Stimulated activated CD8-positive, alpha-beta memory T cell treated with anti-CD3 and anti-CD28 coated beads, Interleukin-15, amount 100 ng/mL, for 24 hours (primary cell): ENCODE results near the gene SAMD1.
A peak's percentile ranks its signal among the peaks of the same experiment; 100 is the strongest.

Source experiments
- DNase-seq: peaks from one replicate; pipeline ENCODE4 v3.0.0-alpha.2; 2020; ENCODE audit warnings: low read depth

The SAMD1 gene

DNA sequence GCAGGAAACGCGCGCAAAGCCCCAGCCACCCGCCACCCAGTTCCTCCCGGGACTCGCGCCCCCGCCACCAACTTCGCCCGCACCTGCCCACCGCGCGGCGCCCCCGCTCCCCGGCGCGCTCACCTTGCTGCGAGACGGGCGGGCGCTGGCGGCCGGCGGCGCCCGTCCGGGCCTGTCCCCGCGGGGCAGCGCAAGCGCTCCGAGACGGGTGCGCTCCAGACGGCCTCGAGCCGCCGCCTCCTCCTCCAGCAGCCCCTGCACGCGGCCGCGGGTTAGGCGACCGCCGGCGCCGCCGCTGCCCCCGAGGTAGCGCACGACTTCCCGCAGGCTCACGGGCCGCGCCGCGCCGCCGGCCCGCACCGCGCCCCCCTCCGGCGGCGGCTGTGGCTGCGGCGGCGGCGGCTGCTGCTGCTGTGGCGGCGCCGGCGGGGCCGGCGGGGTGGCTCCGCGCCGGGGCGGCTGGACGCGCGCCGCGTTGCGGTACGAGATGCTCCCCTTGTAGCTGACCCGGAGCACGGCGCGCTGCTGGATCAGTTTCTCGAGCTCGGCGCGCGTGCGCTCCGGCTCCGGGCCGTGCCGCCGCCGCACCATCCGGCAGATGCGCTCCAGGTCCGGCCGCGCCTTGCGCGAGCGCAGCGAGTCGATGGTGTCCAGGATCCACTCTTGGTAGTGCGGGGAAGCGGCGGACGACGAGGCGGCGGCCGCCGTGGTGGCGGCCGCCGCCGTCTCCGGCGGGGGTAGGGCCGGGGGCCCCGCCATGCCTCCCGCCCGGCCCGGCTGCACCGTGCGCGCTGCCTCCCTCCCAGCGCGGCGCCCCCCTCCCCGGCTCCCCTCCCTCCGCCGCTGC is 666 bp downstream of the SAMD1 start:
- DNase-seq: no peak

DNA sequence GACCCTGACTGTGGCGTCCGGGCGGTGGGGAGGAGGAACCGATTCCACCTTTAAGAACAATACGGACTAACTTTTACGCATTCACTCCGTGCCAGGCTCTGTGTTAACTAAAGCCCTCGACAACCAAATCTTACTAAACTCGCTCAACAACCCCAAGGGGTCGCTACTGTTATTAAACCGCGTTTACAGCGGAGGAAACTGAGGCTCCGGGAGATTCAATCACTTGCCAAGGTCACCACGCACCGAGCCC is 1.2 kb downstream of the SAMD1 start:
- no peak for DNase-seq

DNA sequence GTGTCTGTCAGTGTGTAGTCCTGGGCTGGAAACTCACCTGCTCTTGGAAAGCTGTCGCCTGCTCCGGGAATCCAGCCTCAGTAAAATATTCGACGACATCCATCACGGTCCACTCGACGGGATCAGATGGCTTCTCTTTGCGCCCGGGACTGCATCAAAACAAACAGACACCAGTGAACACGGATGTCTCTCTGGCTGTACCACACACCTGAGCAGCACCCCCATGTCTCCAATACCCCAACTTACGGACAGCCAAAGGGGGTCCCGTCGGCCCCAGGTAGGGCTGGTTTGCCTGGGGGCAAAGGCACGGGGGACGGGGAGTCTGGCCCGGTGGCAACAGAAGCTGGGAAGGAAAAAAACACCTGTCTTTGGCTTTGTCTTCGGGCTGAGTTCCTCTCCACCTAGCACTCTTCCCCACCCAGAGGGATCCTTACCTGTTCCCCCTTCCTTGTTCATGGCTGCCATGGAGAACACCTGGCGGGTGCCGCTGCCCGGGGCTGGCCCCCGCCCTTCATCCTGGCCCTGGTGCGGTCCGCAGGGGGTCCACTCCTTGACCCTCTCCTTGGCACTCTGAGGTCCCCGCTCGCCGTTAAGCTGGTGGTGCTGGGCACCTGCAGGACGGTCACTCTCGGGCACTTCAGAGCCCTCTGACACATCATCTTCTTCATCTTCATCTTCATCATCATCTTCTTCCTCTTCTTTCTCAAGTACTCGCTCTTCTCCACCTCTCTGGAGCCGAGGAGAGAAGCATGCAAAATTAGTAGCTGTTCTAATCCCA is 1.7 kb downstream of the SAMD1 start:
- no peak for DNase-seq

DNA sequence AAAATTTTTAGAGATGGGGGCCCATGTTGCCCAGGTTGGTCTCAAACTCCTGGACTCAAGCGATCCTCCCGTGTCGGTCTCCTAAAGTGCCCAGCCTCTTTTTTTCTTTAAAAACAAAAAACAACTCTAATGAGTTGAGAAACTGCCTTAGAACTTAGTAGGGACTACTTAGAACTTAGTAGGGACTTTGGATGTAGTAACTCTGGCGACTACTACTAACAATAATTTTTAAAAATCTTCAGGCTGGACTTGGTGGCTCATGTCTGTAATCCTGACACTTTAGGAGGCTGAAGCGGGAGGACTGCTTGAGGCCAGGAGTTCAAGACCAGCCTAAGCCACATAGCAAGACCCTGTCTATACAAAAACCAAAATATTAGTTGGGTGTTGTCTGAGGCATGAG is 4.5 kb downstream of the SAMD1 start:
- DNase-seq: no peak

DNA sequence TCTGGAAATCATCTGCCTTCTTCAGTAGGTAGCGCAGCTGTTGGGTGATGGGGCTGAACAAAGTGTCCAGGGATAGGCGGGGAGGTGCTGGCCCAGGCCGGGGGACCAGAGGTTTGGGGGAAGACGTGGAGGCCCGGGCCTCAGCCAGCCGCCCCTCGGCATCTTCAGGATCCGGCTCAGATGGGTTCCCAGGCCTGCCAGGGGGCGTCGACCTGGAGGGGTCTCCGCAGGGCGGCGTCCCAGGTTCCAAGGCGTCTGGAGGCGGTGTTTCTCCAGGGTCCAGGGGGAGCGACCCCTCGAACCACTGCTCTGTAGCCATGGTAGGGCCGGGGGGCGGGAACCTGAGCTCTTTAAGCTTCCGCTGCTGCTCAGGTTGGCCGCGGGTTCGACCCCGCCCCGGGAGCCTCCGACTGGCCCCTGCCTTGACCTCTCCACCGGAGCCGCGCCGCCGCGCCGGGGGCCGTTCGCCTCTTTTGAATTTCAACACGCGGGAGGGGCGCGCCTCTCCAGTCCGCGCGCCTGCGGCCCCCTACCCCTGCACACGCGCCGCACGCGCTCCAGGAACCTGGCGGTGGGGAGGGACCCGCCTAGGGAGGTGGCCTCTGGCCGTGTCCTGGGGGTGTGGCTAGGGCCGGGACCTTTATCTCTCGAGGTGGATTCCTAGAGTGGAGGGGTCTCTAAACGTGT is 5.1 kb downstream of the SAMD1 start, which contains the start of gene C19orf67:
Gene C19orf67 (minus strand): TSS at position 475 of the 687 bp plus-strand sequence. CDS start 156 bp downstream, at position 319.
- DNase-seq: no peak

DNA sequence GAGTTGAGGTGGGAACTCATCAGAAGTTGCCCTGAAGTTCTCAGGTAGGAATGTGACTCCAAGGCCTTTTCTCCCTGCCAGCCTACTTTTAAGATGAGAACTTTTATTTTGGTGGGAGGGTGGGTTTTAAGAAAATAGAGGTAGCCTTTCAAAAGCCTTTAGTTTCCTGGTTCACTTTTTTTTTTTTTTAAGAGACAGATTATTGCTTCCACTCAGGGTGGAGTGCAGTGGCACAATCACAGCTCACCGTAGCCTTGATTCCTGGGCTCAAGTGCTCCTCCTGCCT is 7.9 kb downstream of the SAMD1 start:
- DNase-seq: no peak

DNA sequence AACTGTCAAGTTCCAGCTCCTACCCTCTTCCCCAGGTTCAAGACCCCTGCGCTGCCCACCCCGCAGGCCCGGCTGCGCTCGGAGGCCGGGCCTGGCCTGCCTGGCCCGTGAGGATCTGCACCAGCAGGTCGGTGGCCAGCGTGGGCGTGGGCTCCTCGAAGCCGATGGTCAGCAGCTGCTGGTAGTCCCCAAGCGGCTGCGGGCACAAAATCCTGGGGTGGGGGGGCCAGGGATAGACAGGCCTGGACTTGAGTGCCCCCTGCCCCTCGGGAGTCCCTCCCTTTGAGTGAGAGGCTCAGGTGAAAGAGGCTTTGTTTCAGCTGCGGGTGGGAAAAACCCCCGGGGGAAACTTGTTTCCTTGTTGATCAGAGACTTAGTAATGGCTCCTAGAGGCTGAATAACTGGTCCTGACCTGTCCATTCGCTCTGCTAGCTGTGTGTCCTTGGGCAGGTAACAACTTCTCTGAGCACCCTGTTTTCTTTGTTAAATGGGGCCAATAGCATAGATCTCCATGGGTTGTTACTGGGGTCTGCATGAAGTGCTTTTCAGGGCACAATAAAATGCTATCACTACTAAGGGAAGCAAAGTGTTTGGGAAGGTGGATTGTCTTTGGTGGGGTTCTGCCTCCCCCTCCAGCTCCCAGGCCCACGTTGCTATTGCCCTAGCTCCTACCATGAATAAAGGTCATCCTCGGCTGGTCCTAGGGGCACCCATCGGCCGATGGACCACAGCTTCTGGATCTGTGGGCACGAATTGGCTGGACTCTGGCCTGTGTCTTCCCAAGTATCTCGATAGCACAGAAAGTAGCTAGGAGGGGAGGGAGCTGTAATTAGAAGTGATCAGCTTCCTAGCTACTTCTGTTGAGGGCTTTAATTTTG is 8.5 kb downstream of the SAMD1 start:
- no peak for DNase-seq

DNA sequence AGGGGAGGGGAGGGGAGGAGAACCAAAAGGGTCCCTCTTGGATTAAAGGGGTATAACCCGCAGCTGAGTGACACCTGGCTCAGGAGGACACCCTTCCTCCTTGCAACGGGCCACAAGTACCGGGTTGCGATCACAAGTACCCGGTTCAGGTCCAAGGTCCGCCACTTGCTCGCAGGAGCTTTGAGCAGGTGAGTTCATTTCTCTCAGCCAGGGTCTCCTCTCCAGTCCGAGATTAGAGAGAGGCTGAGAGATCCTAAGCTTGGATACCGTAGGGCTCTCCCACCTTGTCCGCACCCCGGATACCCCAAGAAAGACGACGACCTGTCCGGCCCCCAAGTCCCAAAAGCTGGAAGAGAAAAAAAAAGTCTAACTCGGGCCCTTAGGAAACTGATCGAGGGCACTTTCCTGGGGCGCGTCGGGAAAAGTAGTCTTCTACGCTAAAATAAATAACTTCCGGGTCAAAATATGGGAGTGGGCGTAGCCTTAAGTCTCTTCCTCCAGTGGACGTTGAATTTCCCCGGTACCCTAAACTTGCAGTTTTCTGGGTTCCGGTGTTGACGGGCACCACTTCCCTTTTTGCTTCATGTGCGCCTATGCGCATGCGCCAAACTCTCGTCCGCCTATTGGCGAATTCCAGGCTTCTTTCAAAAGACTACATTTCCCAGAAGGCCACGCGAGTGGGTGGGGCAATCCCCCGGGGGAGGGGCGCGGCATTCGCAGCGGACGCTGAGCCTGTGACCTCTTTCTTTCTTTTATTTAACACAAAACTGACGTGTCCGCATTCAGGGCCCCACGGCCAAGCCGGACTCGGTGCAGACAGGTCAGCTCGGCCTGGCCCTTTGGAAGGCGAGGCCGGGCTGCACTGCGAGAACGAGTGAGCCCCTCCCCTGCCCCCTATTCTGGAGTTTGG is 9.4 kb downstream of the SAMD1 start:
- DNase-seq: peak; percentile 97

DNA sequence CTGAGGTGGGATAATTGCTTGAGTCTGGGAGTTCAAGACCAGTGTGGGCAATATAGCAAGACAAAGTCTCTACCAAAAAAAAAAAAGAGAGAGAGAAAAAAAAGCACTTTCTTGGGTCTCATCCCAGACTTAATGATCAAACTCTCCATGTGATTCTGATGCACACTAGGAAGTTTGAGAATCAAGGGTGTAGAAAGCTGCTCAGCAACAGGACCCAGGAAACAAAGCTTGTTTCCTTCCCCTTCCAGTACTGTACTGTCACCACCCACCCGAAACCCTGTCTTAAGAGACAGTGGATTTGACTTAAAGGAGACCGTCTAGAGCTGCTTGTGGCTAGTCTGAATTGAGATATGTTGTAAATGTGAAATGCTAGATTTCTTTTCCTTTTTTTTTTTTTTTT is 12.1 kb downstream of the SAMD1 start:
- no peak for DNase-seq

DNA sequence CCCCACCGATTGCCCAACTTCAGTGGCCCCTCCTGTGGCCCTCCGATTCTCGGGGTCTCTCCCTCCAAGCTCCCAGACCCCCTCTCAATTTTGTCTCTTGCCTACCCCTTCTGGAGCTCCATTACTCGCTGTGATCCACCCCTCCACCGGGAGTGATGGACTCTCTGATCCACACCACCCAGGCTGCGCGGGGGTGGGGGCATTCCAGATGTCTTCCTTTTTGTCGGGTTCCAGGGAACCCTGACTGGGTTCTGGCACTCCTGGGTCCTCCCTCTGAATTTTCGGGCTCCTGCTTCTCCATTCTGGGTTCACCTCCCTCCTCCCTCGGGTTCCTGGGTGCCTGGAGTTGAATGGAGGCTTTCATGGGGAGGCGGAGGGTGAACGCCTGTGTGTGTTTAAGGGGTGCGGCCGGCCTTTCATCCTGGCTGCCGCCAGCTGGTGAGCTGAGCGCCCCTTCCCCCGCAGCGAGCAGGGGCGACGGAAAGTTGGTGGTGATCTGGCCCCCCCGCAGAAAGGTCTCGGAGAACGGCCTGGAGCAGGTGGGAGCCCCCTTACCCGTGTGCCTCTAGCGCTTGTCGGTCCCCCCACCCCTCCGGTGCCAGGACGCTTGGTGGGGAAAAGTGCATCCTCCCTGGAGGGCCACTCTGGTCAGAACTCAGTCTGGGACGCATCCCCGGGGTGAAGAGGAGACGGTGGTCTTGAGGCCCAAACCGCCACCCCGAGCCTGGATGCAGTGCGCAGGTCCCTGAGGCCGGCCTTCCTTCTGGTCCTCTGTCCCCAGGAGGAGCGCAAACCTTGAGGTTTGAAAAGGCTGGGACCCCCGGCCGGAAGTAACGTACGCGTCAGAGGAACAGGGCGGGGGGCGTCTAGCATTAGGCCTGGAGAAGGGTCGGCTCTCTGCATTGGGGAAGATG is 16.4 kb downstream of the SAMD1 start:
- no peak for DNase-seq

DNA sequence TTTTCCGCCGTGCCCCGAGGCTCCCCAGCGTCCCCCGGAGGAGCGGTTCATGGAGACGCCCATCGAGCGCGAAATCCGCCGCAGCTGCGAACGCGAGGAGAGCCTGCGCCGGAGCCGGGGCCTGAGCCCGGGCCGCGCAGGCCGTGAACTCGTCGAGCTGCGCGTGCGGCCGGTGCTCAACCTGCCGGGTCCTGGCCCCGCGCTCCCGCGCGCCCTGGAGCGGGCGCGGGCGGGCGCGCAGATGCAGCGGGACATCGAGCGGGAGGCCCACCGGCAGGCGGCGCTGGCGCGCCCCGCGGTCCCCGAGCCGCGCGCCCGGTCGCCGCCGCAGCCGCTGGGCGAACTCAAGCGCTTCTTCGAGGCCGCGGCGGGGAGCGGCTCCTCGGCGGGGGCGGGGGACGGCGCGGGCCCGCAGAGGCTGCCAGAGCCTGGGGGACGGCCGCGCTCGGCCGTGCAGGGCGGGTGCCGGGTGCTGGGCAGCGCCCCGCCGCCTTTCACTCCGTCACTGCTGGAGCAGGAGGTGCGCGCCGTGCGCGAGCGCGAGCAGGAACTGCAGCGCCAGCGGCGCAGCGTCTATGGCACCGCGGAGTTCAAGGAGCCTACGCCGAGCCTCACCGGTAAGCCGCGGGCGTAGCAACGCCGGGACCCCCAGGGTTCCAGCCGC is 17.2 kb downstream of the SAMD1 start:
- peak; percentile 55 for DNase-seq

DNA sequence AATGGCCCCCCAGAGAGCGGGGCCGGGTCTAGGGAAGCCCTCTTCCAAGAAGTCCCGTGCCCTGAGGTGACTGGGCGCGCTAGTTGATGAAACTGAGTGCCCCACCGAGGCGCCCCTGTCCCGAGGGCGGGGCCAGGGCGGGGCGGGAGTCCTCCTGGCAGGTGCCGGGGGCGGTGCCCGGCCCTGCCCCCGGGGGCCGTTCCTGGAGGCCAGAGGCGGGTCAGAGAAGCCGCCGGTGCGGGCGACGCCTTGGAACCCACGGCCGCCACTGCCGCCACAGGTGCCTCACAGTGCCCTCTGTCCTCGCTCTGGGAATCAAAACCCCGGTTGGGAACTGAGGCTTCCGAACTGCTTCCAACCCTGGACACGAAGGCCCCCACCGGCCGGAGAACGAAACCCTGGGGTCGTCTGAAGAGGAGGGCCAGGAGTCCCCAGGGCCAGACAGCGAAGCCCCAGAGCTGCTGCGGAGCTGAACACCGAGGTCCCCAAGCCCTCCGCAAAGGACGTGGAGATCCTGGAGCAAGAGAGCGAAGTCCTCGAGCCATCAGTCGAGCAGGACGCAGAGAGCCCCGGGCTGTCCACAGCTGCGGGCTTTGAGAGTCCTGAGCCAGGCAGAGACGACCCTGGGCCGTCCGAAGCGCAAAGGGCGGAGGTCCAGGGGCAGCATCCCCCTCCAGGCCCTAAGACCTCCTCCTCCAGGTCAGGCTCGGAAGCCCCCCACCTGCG is 17.9 kb downstream of the SAMD1 start, which contains the start of gene MISP3:
Gene MISP3 (plus strand): TSS at position 252 of the 726 bp plus-strand sequence. CDS start 524 bp downstream, outside the sequence.
- no peak for DNase-seq

DNA sequence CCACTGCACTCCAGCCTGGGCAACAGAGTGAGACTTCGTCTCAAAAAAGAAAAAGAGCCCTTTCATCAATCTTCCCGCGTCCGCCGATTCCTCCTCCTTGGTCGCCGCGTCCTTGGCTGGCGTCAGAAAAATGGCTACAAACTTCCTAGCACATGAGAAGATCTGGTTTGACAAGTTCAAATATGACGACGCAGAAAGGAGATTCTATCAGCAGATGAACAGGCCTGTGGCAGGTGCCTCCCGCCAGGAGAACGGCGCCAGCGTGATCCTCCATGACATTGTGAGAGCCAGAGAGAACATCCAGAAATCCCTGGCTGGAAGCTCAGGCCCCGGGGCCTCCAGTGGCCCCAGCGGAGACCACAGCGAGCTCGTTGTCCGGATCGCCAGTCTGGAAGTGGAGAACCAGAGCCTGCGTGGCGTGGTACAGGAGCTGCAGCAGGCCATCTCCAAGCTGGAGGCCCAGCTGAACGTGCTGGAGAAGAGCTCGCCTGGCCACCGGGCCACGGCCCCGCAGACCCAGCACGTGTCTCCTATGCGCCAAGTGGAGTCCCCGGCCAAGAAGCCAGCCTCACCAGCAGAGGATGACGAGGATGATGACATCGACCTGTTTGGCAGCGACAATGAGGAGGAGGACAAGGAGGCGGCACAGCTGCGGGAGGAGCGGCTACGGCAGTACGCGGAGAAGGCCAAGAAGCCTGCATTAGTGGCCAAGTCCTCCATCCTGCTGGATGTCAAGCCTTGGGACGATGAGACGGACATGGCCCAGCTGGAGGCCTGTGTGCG is 20.1 kb downstream of the SAMD1 start:
- no peak for DNase-seq

DNA sequence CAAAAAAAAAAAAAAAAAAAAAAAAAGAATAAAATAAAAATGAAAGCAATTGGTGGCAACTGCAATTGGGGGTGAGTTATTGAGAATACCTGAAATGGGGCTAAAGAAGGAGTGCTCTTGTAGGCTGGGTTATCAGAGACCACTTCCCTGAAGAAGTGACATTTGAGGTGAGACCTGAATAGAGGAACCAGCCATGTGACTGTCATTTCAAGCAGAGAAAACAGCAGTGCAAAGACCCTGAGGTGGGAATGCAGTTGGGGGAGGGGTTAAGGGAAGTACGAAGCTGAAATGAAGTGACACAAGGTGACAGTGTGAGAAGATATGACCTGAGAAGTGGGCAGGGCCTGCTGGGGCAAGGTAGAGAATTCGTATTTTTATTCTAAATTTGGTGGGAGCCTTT is 24.4 kb downstream of the SAMD1 start:
- DNase-seq: no peak

DNA sequence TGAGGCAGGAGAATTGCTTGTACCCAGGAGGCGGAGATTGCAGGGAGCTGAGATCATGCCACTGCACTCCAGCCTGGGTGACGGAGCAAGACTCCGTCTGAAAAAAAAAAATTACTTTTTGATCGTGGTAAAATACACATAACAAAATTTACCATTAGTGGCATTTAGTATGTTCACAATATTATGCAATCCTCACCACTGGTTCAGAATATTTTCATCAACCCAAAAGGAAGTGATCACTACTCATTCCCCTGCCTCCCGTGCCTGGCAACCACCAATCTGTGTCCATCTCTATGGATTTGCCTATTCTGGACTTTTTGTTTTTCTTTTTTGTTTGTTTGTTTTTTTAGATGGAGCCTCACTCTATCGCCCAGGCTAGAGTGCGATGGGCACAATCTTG is 27.4 kb downstream of the SAMD1 start:
- no peak for DNase-seq

DNA sequence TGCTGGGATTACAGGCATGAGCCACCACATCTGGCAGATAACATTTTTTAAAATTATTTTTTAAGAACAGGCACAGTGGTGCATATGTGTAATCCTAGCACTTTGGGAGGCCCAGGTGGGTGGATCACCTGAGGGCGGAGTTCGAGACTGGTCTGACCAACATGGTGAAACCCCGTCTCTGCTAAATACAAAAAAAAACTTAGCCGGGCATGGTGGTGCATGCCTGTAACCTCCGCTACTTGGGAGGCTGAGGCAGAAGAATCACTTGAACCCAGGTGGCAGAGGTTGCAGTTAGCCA is 28.0 kb downstream of the SAMD1 start:
- DNase-seq: no peak

DNA sequence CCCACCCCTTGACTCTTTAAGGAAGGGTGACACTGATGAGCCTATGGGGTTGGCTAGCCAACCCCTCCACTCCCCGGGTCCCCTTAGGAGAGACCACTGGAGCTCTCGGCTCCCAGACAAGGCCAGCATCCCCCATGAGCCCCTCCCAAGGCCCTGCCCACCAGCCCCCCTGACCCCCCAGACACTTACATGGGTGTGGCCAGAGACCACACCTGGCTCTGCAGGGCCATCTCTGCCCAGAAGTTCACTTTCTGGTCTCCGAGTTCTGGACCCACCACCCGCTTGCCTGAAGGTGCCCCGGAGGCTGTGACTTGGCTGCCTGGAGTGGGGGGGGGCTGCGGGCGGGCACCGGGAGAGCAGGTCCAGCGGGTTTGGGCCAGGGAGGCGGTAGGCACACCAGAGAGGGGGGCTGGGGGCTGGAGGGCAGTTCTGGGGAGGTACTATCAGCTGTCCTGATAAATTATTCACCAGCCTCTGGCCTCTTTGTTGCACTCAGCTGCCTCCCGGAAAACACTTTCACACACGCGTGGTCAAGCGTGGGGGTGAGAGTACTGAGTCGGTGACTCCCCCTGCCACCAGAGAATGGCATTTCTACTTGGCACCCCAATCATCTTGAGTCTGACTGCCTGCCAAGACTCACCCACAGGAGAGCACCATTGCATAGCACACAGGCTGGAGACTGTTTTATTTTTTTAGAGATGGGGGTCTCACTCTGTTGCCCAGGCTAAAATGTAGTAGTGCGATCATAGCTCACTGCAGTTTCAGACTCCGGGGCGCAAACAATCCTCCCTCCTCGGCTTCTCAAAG is 28.6 kb downstream of the SAMD1 start, which contains the start of gene PALM3:
Gene PALM3 (minus strand): TSS at position 326 of the 807 bp plus-strand sequence. CDS start 96 bp downstream, at position 230.
- DNase-seq: no peak
